ENCODE results near the gene ZNF142. TPM values are rescaled to one million over a fixed set of nuclear protein-coding genes. Genes with fewer than 3 reads are reported as not detected.

The ZNF142 gene
- total RNA-seq, 1 experiment from 2014 or later = 35.5 TPM

- no peak overlapping the region for H2AFZ ChIP-seq (ENCODE audit: low read length)
- POLR2A ChIA-PET (ENCODE audit: unreplicated experiment) = no interaction called here
- ATAC-seq = no peak
- intact Hi-C loops (cut with micrococcal nuclease) = no loop called here
- no peaks in the 10 kb centered on the region for H3F3A ChIP-seq (ENCODE audit: low read length, unreplicated experiment)
- H3K4me3 ChIP-seq (ENCODE audit: low read length) = no peak overlapping the region
- H3K9ac ChIP-seq (ENCODE audit: low read length) = no peak overlapping the region
- DNase-seq = no peak
- TF ChIP-seq EZH2 (IDR thresholded peaks at IDR 0.05; ENCODE audit: low read length, unreplicated experiment) (no peak), CTCF (conservative IDR thresholded peaks at IDR 0.05; ENCODE audit: low read depth, low read length) (no peak), EZH2phosphoT487 (IDR thresholded peaks at IDR 0.05; ENCODE audit: borderline replicate concordance, low read length) (no peak)
- H3K4me2 ChIP-seq (ENCODE audit: low read length) = no peak overlapping the region
- H3K27ac ChIP-seq (ENCODE audit: low read length) = no peak overlapping the region
- H3K27me3 ChIP-seq (ENCODE audit: low read length) = no peaks in the 10 kb centered on the region
- H3K4me1 ChIP-seq (ENCODE audit: insufficient read depth, low read length) = peaks cover 20% of the 10 kb centered on the region
- BruUV-seq (replicated peaks) = no TSS peak
- H3K79me2 ChIP-seq (ENCODE audit: low read length) = peaks cover 38% of the 10 kb centered on the region
- no peaks in the 10 kb centered on the region for H4K20me1 ChIP-seq (ENCODE audit: low read length)
- H3K9me3 ChIP-seq (ENCODE audit: low read length) = no peaks in the 10 kb centered on the region
- peaks cover 36% of the 10 kb centered on the region for H3K36me3 ChIP-seq (ENCODE audit: low read depth, low read length)
- H3K9me2 ChIP-seq (replicated peaks; ENCODE audit: low read length) = no peaks in the 10 kb centered on the region
- CTCF ChIA-PET = no interaction called here
These were observed 3.0 kb upstream of the ZNF142 start for GRCh38 chr2:218662377-218662776.

- peak overlapping the region; percentile 93 for H3K9ac ChIP-seq (ENCODE audit: low read length)
- no peaks in the 10 kb centered on the region for H3K9me3 ChIP-seq (ENCODE audit: low read length)
- TSS peak; percentile 81 for BruUV-seq (replicated peaks)
- peaks cover 51% of the 10 kb centered on the region for H3K36me3 ChIP-seq (ENCODE audit: low read depth, low read length)
- ChIA-PET POLR2A (ENCODE audit: unreplicated experiment) (interaction anchor here (0.6 to 1.7 kb wide), 6 partner anchors 11 to 64 kb away, joined by 3 to 36 read pairs (median 8); no protein-coding TSS in a partner anchor), CTCF (interaction anchor here (0.6 to 2.4 kb wide), 6 partner anchors 13 to 320 kb away, joined by 3 to 20 read pairs (median 4); partner anchors contain the start of gene TTLL4)
- no peaks in the 10 kb centered on the region for H3F3A ChIP-seq (ENCODE audit: low read length, unreplicated experiment)
- peak overlapping the region; percentile 15; the same call in 1 of the 2 replicates for H3K27ac ChIP-seq (ENCODE audit: low read length)
- no peak for TF ChIP-seq EZH2phosphoT487 (IDR thresholded peaks at IDR 0.05; ENCODE audit: borderline replicate concordance, low read length)
- no peak for TF ChIP-seq CTCF (conservative IDR thresholded peaks at IDR 0.05; ENCODE audit: low read depth, low read length)
- TF ChIP-seq EZH2 (IDR thresholded peaks at IDR 0.05; ENCODE audit: low read length, unreplicated experiment) = no peak
- peak overlapping the region; percentile 94 for H3K4me2 ChIP-seq (ENCODE audit: low read length)
- peak overlapping the region; percentile 100 for H3K4me3 ChIP-seq (ENCODE audit: low read length)
- peak overlapping the region; percentile 97 for H2AFZ ChIP-seq (ENCODE audit: low read length)
- DNase-seq (no peak), ATAC-seq (peak; percentile 1; the same call in 1 of the 2 replicates)
- no peaks in the 10 kb centered on the region for H3K27me3 ChIP-seq (ENCODE audit: low read length)
- H3K4me1 ChIP-seq (ENCODE audit: insufficient read depth, low read length) = peaks cover 20% of the 10 kb centered on the region
- H3K79me2 ChIP-seq (ENCODE audit: low read length) = peaks cover 62% of the 10 kb centered on the region
- no peaks in the 10 kb centered on the region for H4K20me1 ChIP-seq (ENCODE audit: low read length)
- intact Hi-C loops (cut with micrococcal nuclease) = loop anchor here (1.0 to 2.0 kb wide), 3 partner anchors 12 to 187 kb away; partner anchors contain the start of genes RNF25, STK36 and TTLL4
- no peaks in the 10 kb centered on the region for H3K9me2 ChIP-seq (replicated peaks; ENCODE audit: low read length)
These were observed 550 bp upstream of the ZNF142 start for GRCh38 chr2:218659988-218660358.

GRCh38 chr2:218658671-218659257, 659 bp downstream of the ZNF142 start:
- POLR2A ChIA-PET (ENCODE audit: unreplicated experiment) = interaction anchor here (0.5 to 1.4 kb wide), 3 partner anchors 12 to 214 kb away, joined by 5 to 36 read pairs (median 10); no protein-coding TSS in a partner anchor
- TSS peak; percentile 55 for BruUV-seq (replicated peaks)
- peak; percentile 76 for DNase-seq

More at GRCh38 chr2:218658671-218659257, 659 bp downstream of the ZNF142 start:
- Histone ChIP-seq H3K9ac (ENCODE audit: low read length) (peak overlapping the region; percentile 93), H3K4me1 (ENCODE audit: insufficient read depth, low read length) (peaks cover 20% of the 10 kb centered on the region), H3K27ac (ENCODE audit: low read length) (peak overlapping the region; percentile 61), H3K9me3 (ENCODE audit: low read length) (no peaks in the 10 kb centered on the region), H3K4me2 (ENCODE audit: low read length) (peak overlapping the region; percentile 94), H3F3A (ENCODE audit: low read length, unreplicated experiment) (no peaks in the 10 kb centered on the region), H3K27me3 (ENCODE audit: low read length) (no peaks in the 10 kb centered on the region), H3K79me2 (ENCODE audit: low read length) (peaks cover 64% of the 10 kb centered on the region), H4K20me1 (ENCODE audit: low read length) (no peaks in the 10 kb centered on the region), H2AFZ (ENCODE audit: low read length) (peak overlapping the region; percentile 97), H3K9me2 (replicated peaks; ENCODE audit: low read length) (no peaks in the 10 kb centered on the region), H3K36me3 (ENCODE audit: low read depth, low read length) (peaks cover 48% of the 10 kb centered on the region), H3K4me3 (ENCODE audit: low read length) (peak overlapping the region; percentile 100)
- intact Hi-C loops (cut with micrococcal nuclease) = loop anchor here (1.0 to 2.0 kb wide), 4 partner anchors 14 to 189 kb away; partner anchors contain the start of genes RNF25, STK36 and TTLL4
- peak; percentile 69 for TF ChIP-seq CTCF (conservative IDR thresholded peaks at IDR 0.05; ENCODE audit: low read depth, low read length)
- TF ChIP-seq EZH2phosphoT487 (IDR thresholded peaks at IDR 0.05; ENCODE audit: borderline replicate concordance, low read length) = no peak
- CTCF ChIA-PET = interaction anchor here (0.6 to 2.4 kb wide), 4 partner anchors 29 to 463 kb away, joined by 4 to 20 read pairs (median 6); partner anchors contain the start of gene TTLL4
- peak; percentile 54 for ATAC-seq
